ENCODE measurements around the gene KCNMA1.

The KCNMA1 gene

GRCh38 chr10:77433546-77433945 lies 204.1 kb downstream of the KCNMA1 start:
- TF ChIP-seq, protein P1, sequence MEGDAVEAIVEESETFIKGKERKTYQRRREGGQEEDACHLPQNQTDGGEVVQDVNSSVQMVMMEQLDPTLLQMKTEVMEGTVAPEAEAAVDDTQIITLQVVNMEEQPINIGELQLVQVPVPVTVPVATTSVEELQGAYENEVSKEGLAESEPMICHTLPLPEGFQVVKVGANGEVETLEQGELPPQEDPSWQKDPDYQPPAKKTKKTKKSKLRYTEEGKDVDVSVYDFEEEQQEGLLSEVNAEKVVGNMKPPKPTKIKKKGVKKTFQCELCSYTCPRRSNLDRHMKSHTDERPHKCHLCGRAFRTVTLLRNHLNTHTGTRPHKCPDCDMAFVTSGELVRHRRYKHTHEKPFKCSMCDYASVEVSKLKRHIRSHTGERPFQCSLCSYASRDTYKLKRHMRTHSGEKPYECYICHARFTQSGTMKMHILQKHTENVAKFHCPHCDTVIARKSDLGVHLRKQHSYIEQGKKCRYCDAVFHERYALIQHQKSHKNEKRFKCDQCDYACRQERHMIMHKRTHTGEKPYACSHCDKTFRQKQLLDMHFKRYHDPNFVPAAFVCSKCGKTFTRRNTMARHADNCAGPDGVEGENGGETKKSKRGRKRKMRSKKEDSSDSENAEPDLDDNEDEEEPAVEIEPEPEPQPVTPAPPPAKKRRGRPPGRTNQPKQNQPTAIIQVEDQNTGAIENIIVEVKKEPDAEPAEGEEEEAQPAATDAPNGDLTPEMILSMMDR (IDR thresholded peaks at IDR 0.05), result no peak
- TF ChIP-seq ZFX (IDR thresholded peaks at IDR 0.05; ENCODE audit: borderline replicate concordance), result no peak
- H3K27ac ChIP-seq, result no peak overlapping the region

- peak overlapping the region; percentile 69 for H3K27ac ChIP-seq
- TF ChIP-seq ZFX (IDR thresholded peaks at IDR 0.05; ENCODE audit: borderline replicate concordance), result no peak
- TF ChIP-seq, protein P1 (IDR thresholded peaks at IDR 0.05), result no peak
These were observed 205.4 kb downstream of the KCNMA1 start for GRCh38 chr10:77431980-77432797.

DNA sequence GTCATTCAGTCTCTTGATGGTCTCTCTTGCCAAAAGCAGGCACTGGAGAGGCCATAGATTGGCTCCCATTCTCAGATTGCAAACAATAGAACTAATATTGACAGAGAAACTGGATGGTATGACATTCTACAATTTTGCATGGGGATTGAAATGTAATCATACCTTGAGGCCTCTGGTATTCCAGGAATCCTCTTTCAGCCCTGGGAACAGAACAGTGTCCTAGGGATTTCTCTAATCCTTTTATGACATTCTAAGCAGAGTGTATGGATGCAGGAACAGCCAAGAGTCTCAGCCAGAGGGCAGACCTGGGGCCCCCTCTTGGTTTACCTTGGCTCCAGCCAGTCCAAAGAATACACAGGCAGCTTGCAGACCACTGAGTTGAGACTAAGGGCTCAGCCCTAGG lies 206.4 kb downstream of the KCNMA1 start:
- TF ChIP-seq, protein P1 (IDR thresholded peaks at IDR 0.05), result no peak
- no peak for TF ChIP-seq ZFX (IDR thresholded peaks at IDR 0.05; ENCODE audit: borderline replicate concordance)
- peak overlapping the region; percentile 69 for H3K27ac ChIP-seq

DNA sequence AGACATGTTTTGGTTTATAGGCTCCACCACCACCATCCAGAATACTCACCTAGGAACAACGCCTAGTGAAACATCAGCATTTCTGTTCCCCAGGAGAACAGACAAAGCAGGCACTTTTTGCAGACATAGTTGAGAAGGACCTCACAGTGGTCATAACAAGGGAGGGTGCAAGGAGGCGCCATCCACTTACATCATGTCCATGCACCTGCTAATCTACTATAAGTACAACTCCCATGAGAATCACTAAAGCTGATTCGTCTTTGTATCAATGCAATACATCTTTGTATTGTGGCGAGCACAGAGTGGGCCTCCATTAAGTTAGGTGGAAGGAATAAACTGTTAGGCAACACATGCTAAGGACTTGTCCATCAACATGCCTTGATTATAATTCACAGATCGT lies 207.1 kb downstream of the KCNMA1 start:
- TF ChIP-seq ZFX (IDR thresholded peaks at IDR 0.05; ENCODE audit: borderline replicate concordance), result no peak
- TF ChIP-seq, protein P1 (IDR thresholded peaks at IDR 0.05), result no peak
- peak overlapping the region; percentile 69 for H3K27ac ChIP-seq

- H3K27ac ChIP-seq, result no peak overlapping the region
- no peak for TF ChIP-seq ZFX (IDR thresholded peaks at IDR 0.05; ENCODE audit: borderline replicate concordance)
- TF ChIP-seq, protein P1 (IDR thresholded peaks at IDR 0.05), result peak; percentile 75
These were observed 208.8 kb downstream of the KCNMA1 start for GRCh38 chr10:77428691-77429395.

DNA sequence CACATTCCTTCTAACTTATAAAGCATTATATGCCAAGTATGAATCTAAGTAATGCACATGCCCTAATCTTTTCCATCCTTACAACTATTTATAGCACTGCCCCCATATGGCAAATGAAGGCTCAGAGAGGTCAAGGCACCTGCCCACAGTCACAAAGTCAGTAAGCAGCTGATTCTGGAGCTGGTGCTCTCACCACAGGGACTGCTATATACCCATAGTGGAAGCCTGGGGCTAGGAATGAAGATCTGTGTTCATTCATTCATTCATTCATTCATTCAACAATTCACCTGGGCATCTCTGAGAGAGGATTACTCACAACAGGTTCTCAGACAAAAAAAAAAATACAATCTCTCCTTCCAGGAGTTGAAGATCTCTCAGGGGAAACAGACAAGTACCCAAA lies 213.4 kb downstream of the KCNMA1 start:
- no peak overlapping the region for H3K27ac ChIP-seq
- no peak for TF ChIP-seq ZFX (IDR thresholded peaks at IDR 0.05; ENCODE audit: borderline replicate concordance)
- TF ChIP-seq, protein P1 (IDR thresholded peaks at IDR 0.05), result no peak

Measured in 22Rv1 (cell line).